ENCODE measurements around the gene RBM27. TPM values are rescaled to one million over a fixed set of nuclear protein-coding genes. Genes with fewer than 3 reads are reported as not detected.
"Not testable (repeated sequence)": the region's sequence is repeated elsewhere in the genome, so short reads cannot be mapped to it uniquely, and the experiment has no call there.

The RBM27 gene
- total RNA-seq (2014; rRNA removed; shearing (Covaris generic)), result 15.9 and 30.3 TPM in 2 replicates

GRCh38 chr5:146203011-146203871 lies at the start of gene RBM27:
Gene RBM27 (plus strand): TSS chr5:146203605. CDS start chr5:146203766, 161 bp downstream.
- no peaks in the 10 kb centered on the region for H3K27me3 ChIP-seq (replicated peaks)
- H3K4me1 ChIP-seq (replicated peaks), result peaks cover 9% of the 10 kb centered on the region
- H3K27ac ChIP-seq, result peak within 1 kb of the TSS; percentile 47
- H3K4me3 ChIP-seq, result peak within 1 kb of the TSS; percentile 59
- H3K9me3 ChIP-seq (replicated peaks), result no peaks in the 10 kb centered on the region
- peaks cover 1% of the 10 kb centered on the region; the same call in 1 of the 2 replicates for H3K36me3 ChIP-seq
- DNase-seq (ENCODE audit: low read depth in 1 of 2, low spot score in 2 of 2), result peak; percentile 98 to 100

- no peak for DNase-seq (ENCODE audit: low read depth in 1 of 2, low spot score in 2 of 2)
- Histone ChIP-seq H3K9me3 (replicated peaks) (no peaks in the 10 kb centered on the region), H3K4me1 (replicated peaks) (no peaks in the 10 kb centered on the region), H3K4me3 (no peak overlapping the region), H3K36me3 (peaks cover 92% of the 10 kb centered on the region), H3K27me3 (replicated peaks) (no peaks in the 10 kb centered on the region), H3K27ac (no peak overlapping the region)
Observed at GRCh38 chr5:146158255-146158654, 45.1 kb upstream of the RBM27 start.

GRCh38 chr5:146164382-146164781 lies 39.0 kb upstream of the RBM27 start:
- Histone ChIP-seq H3K9me3 (replicated peaks) (no peaks in the 10 kb centered on the region), H3K27ac (no peak overlapping the region), H3K27me3 (replicated peaks) (no peaks in the 10 kb centered on the region), H3K4me1 (replicated peaks) (no peaks in the 10 kb centered on the region), H3K4me3 (no peak overlapping the region), H3K36me3 (peaks cover 86% of the 10 kb centered on the region)
- no peak for DNase-seq (ENCODE audit: low read depth in 1 of 2, low spot score in 2 of 2)

- H3K36me3 ChIP-seq, result peaks cover 84% of the 10 kb centered on the region
- no peaks in the 10 kb centered on the region for H3K27me3 ChIP-seq (replicated peaks)
- DNase-seq (ENCODE audit: low read depth in 1 of 2, low spot score in 2 of 2), result no peak
- no peaks in the 10 kb centered on the region for H3K9me3 ChIP-seq (replicated peaks)
- H3K4me3 ChIP-seq, result no peak overlapping the region
- H3K4me1 ChIP-seq (replicated peaks), result no peaks in the 10 kb centered on the region
- H3K27ac ChIP-seq, result no peak overlapping the region
Observed at GRCh38 chr5:146165460-146165859, 37.9 kb upstream of the RBM27 start.

- Histone ChIP-seq H3K9me3 (replicated peaks) (no peaks in the 10 kb centered on the region), H3K27me3 (replicated peaks) (no peaks in the 10 kb centered on the region), H3K4me1 (replicated peaks) (no peaks in the 10 kb centered on the region), H3K27ac (no peak overlapping the region), H3K36me3 (peaks cover 84% of the 10 kb centered on the region), H3K4me3 (no peak overlapping the region)
- no peak for DNase-seq (ENCODE audit: low read depth in 1 of 2, low spot score in 2 of 2)
Observed at GRCh38 chr5:146165903-146166302, 37.5 kb upstream of the RBM27 start.

GRCh38 chr5:146169076-146169475 lies 34.3 kb upstream of the RBM27 start:
- peaks cover 68% of the 10 kb centered on the region for H3K36me3 ChIP-seq

GRCh38 chr5:146173049-146173448 lies 30.4 kb upstream of the RBM27 start:
- H3K9me3 ChIP-seq (replicated peaks); H3K4me1 ChIP-seq (replicated peaks); H3K27ac ChIP-seq; DNase-seq (ENCODE audit: low read depth in 1 of 2, low spot score in 2 of 2); H3K27me3 ChIP-seq (replicated peaks); H3K4me3 ChIP-seq: not testable (repeated sequence)
- H3K36me3 ChIP-seq, result peaks cover 62% of the 10 kb centered on the region

More at GRCh38 chr5:146169076-146169475, 34.3 kb upstream of the RBM27 start:
- H3K27me3 ChIP-seq (replicated peaks), result no peaks in the 10 kb centered on the region
- no peak for DNase-seq (ENCODE audit: low read depth in 1 of 2, low spot score in 2 of 2)
- no peaks in the 10 kb centered on the region for H3K4me1 ChIP-seq (replicated peaks)
- no peak overlapping the region for H3K4me3 ChIP-seq
- no peaks in the 10 kb centered on the region for H3K9me3 ChIP-seq (replicated peaks)
- H3K27ac ChIP-seq, result no peak overlapping the region

- Histone ChIP-seq H3K27ac (no peak overlapping the region), H3K27me3 (replicated peaks) (no peaks in the 10 kb centered on the region), H3K4me1 (replicated peaks) (no peaks in the 10 kb centered on the region), H3K36me3 (peaks cover 58% of the 10 kb centered on the region), H3K4me3 (no peak overlapping the region), H3K9me3 (replicated peaks) (no peaks in the 10 kb centered on the region)
- no peak for DNase-seq (ENCODE audit: low read depth in 1 of 2, low spot score in 2 of 2)
Observed at GRCh38 chr5:146173597-146173996, 29.8 kb upstream of the RBM27 start.

GRCh38 chr5:146176805-146177204 lies 26.6 kb upstream of the RBM27 start:
- Histone ChIP-seq H3K36me3 (peaks cover 55% of the 10 kb centered on the region), H3K27me3 (replicated peaks) (no peaks in the 10 kb centered on the region), H3K4me1 (replicated peaks) (no peaks in the 10 kb centered on the region), H3K4me3 (no peak overlapping the region), H3K9me3 (replicated peaks) (no peaks in the 10 kb centered on the region), H3K27ac (no peak overlapping the region)
- DNase-seq (ENCODE audit: low read depth in 1 of 2, low spot score in 2 of 2), result no peak

GRCh38 chr5:146179696-146180095 lies 23.7 kb upstream of the RBM27 start:
- Histone ChIP-seq H3K36me3 (peaks cover 44% of the 10 kb centered on the region), H3K4me3 (no peak overlapping the region), H3K27ac (no peak overlapping the region), H3K27me3 (replicated peaks) (no peaks in the 10 kb centered on the region), H3K4me1 (replicated peaks) (no peaks in the 10 kb centered on the region), H3K9me3 (replicated peaks) (no peaks in the 10 kb centered on the region)
- DNase-seq (ENCODE audit: low read depth in 1 of 2, low spot score in 2 of 2), result no peak

GRCh38 chr5:146183403-146183802 lies 20.0 kb upstream of the RBM27 start:
- not testable (repeated sequence) for H3K4me3 ChIP-seq; H3K27ac ChIP-seq; H3K27me3 ChIP-seq (replicated peaks); DNase-seq (ENCODE audit: low read depth in 1 of 2, low spot score in 2 of 2); H3K9me3 ChIP-seq (replicated peaks); H3K4me1 ChIP-seq (replicated peaks)
- peaks cover 23% of the 10 kb centered on the region for H3K36me3 ChIP-seq

- no peak for DNase-seq (ENCODE audit: low read depth in 1 of 2, low spot score in 2 of 2)
- H3K9me3 ChIP-seq (replicated peaks), result no peaks in the 10 kb centered on the region
- H3K27me3 ChIP-seq (replicated peaks), result no peaks in the 10 kb centered on the region
- peaks cover 11% of the 10 kb centered on the region for H3K4me1 ChIP-seq (replicated peaks)
- peaks cover 8% of the 10 kb centered on the region for H3K36me3 ChIP-seq
- no peak overlapping the region for H3K27ac ChIP-seq
- H3K4me3 ChIP-seq, result no peak overlapping the region
Observed at GRCh38 chr5:146185161-146185560, 18.2 kb upstream of the RBM27 start.

- Histone ChIP-seq H3K27ac (no peak overlapping the region), H3K27me3 (replicated peaks) (no peaks in the 10 kb centered on the region), H3K36me3 (no peaks in the 10 kb centered on the region), H3K9me3 (replicated peaks) (no peaks in the 10 kb centered on the region), H3K4me3 (no peak overlapping the region), H3K4me1 (replicated peaks) (peaks cover 15% of the 10 kb centered on the region)
- peak in 1 of 2 experiments; percentile 31 for DNase-seq (ENCODE audit: low read depth in 1 of 2, low spot score in 2 of 2)
Observed at GRCh38 chr5:146188358-146188757, 15.0 kb upstream of the RBM27 start.

- H3K27me3 ChIP-seq (replicated peaks), result no peaks in the 10 kb centered on the region
- no peaks in the 10 kb centered on the region for H3K36me3 ChIP-seq
- DNase-seq (ENCODE audit: low read depth in 1 of 2, low spot score in 2 of 2), result no peak
- H3K4me1 ChIP-seq (replicated peaks), result peaks cover 15% of the 10 kb centered on the region
- H3K9me3 ChIP-seq (replicated peaks), result no peaks in the 10 kb centered on the region
- no peak overlapping the region for H3K4me3 ChIP-seq
- H3K27ac ChIP-seq, result no peak overlapping the region
Observed at GRCh38 chr5:146192571-146193043, 10.8 kb upstream of the RBM27 start.

Measured in SJSA1 (cell line).